CD8-positive, alpha-beta memory T cell (primary cell): Measurements from ENCODE around the gene CELF1. TPM values are rescaled to one million over a fixed set of nuclear protein-coding genes. Genes with fewer than 3 reads are reported as not detected.
A peak's percentile ranks its signal among the peaks of the same experiment; 100 is the strongest.

ENCODE experiments used
- CTCF ChIA-PET: fragments of 350-600 bp; sonication (Branson Sonifier 250); formaldehyde crosslinking; loops from one replicate; lab custom pipeline; 2021; ENCODE audit warnings: antibody characterized with exemption; lab: Charles Lee
- POLR2A ChIA-PET: fragments of 350-600 bp; sonication (Branson Sonifier 250); formaldehyde crosslinking; loops from one replicate; lab custom pipeline; 2021; ENCODE audit warnings: antibody characterized with exemption; lab: Charles Lee
- DNase-seq, 5 donors: peaks; one replicate each; pipeline versions ENCODE4 v3.0.0 to v3.0.0-alpha.2; 2020 to 2022; ENCODE audit warnings: mixed read lengths in 1 of 5
- H3K27ac ChIP-seq: one replicate; pipeline ENCODE4 v1.7.0; 2013; ENCODE audit warnings: low read depth, mild to moderate bottlenecking, low read length, moderate library complexity
- H3K27me3 ChIP-seq: 2 replicates; pipeline ENCODE4 v1.7.0; 2013; ENCODE audit warnings: low read length, mild to moderate bottlenecking; ENCODE audit not compliant: insufficient read depth, poor library complexity, severe bottlenecking
- H3K36me3 ChIP-seq: 2 replicates; pipeline ENCODE4 v1.7.0; 2013; ENCODE audit warnings: mild to moderate bottlenecking, low read length, moderate library complexity; ENCODE audit not compliant: insufficient read depth
- H3K4me1 ChIP-seq: 2 replicates; pipeline ENCODE4 v1.7.0; 2013; ENCODE audit warnings: mild to moderate bottlenecking, low read length, moderate library complexity; ENCODE audit not compliant: insufficient read depth
- H3K4me3 ChIP-seq: 2 replicates; pipeline ENCODE4 v1.7.0; 2013; ENCODE audit warnings: mild to moderate bottlenecking, low read length
- H3K9me3 ChIP-seq: 2 replicates; pipeline ENCODE4 v1.7.0; 2013; ENCODE audit warnings: mild to moderate bottlenecking, low read length
- H3K27ac Mint-ChIP-seq, 8 donors: one replicate each; pipeline ENCODE4 v1.8.0; 2020 to 2021; ENCODE audit warnings: mixed read lengths in 8 of 8, mild to moderate bottlenecking in 6 of 8, inconsistent platforms in 3 of 8, moderate library complexity in 3 of 8
- H3K27me3 Mint-ChIP-seq, 2 donors: one replicate each; pipeline ENCODE4 v1.8.0; 2020 to 2021; ENCODE audit warnings: mixed read lengths in 2 of 2, mild to moderate bottlenecking in 1 of 2, moderate library complexity in 1 of 2
- H3K36me3 Mint-ChIP-seq, 3 donors: one replicate each; pipeline ENCODE4 v1.8.0; 2020 to 2021; ENCODE audit warnings: mixed read lengths in 3 of 3, inconsistent platforms in 1 of 3, mild to moderate bottlenecking in 1 of 3
- H3K4me1 Mint-ChIP-seq, 3 donors: one replicate each; pipeline ENCODE4 v1.8.0; 2020 to 2021; ENCODE audit warnings: mixed read lengths in 3 of 3, inconsistent platforms in 1 of 3, mild to moderate bottlenecking in 1 of 3
- H3K4me3 Mint-ChIP-seq, 7 donors: one replicate each; pipeline ENCODE4 v1.8.0; 2020 to 2021; ENCODE audit warnings: mixed read lengths in 7 of 7, mild to moderate bottlenecking in 6 of 7, moderate library complexity in 4 of 7, inconsistent platforms in 2 of 7
- H3K9me3 Mint-ChIP-seq, 5 donors: one replicate each; pipeline ENCODE4 v1.8.0; 2020 to 2022; ENCODE audit warnings: mixed read lengths in 5 of 5, mild to moderate bottlenecking in 3 of 5, moderate library complexity in 2 of 5, inconsistent platforms in 1 of 5
- polyA plus RNA-seq: library from polyadenylated mRNA; unstranded; fragments of 300-500 nt; fragmentation: Illumina TruSeq; gene quantifications from one replicate; pipeline ENCODE4 v1.2.3, GENCODE V29; 2021
- total RNA-seq, 2 experiments: library from RNA; stranded (reverse); gene quantifications; one replicate each; pipeline ENCODE4 v1.2.3, GENCODE V29; 2021

Gene CELF1
- total and polyA plus RNA-seq, 3 experiments from 2014 or later, result 80.8 to 168 (median 160) TPM

- H3K4me3 ChIP-seq, result no peak within 1 kb of the TSS
- Mint-ChIP-seq H3K4me3 (no peak within 1 kb of the TSS), H3K9me3 (no peaks in the 10 kb centered on the region), H3K27me3 (no peaks in the 10 kb centered on the region), H3K27ac (peak within 1 kb of the TSS in 1 of 8 donors; percentile 57), H3K36me3 (peaks cover 15 to 41% (median 16%) of the 10 kb centered on the region in 3 donors), H3K4me1 (peaks cover 0 to 2% (median 0%) of the 10 kb centered on the region in 3 donors)
- H3K4me1 ChIP-seq, result no peaks in the 10 kb centered on the region
- no peak for DNase-seq
- CTCF ChIA-PET, result interaction anchor here (0.6 kb wide), 1 partner anchor 9 kb away, joined by 3 read pairs; no protein-coding TSS in a partner anchor
- no peaks in the 10 kb centered on the region for H3K27me3 ChIP-seq
- H3K36me3 ChIP-seq, result peaks cover 23% of the 10 kb centered on the region
- POLR2A ChIA-PET, result no interaction called here
- no peaks in the 10 kb centered on the region for H3K9me3 ChIP-seq
- no peak within 1 kb of the TSS for H3K27ac ChIP-seq
Observed at GRCh38 chr11:47586098-47586855, 33.3 kb upstream of the CELF1 start, which contains the start of gene FAM180B. TSS of gene FAM180B (plus strand) at chr11:47586678. CDS start at chr11:47586769, 91 bp downstream.

- no peak overlapping the region for H3K4me3 ChIP-seq
- Mint-ChIP-seq H3K4me3 (peak overlapping the region in 1 of 7 donors; percentile 76), H3K27me3 (peaks cover 0 to under 1% of the 10 kb centered on the region in 2 donors), H3K4me1 (peaks cover 11 to 21% (median 14%) of the 10 kb centered on the region in 3 donors), H3K9me3 (no peaks in the 10 kb centered on the region), H3K36me3 (peaks cover 15 to 56% (median 16%) of the 10 kb centered on the region in 3 donors), H3K27ac (peak overlapping the region in 1 of 8 donors; percentile 50)
- no peak for DNase-seq
- no peaks in the 10 kb centered on the region for H3K27me3 ChIP-seq
- H3K36me3 ChIP-seq, result peaks cover 26% of the 10 kb centered on the region
- ChIA-PET POLR2A (interaction anchor here (0.5 kb wide), 1 partner anchor 57 kb away, joined by 3 read pairs; no protein-coding TSS in a partner anchor), CTCF (interaction anchor here (1.3 kb wide), 1 partner anchor 72 kb away, joined by 3 read pairs; no protein-coding TSS in a partner anchor)
- no peaks in the 10 kb centered on the region for H3K9me3 ChIP-seq
- no peak overlapping the region for H3K27ac ChIP-seq
- peaks cover 15% of the 10 kb centered on the region for H3K4me1 ChIP-seq
Observed at GRCh38 chr11:47583844-47584243, 30.9 kb upstream of the CELF1 start.

- peak within 1 kb of the TSS; percentile 92 to 100 (median 98) for H3K27ac Mint-ChIP-seq
- no peaks in the 10 kb centered on the region for H3K9me3 ChIP-seq
- peak within 1 kb of the TSS; percentile 96 to 100 (median 99) for H3K4me3 Mint-ChIP-seq
- DNase-seq, result peak; percentile 78 to 92 (median 84)
- H3K36me3 Mint-ChIP-seq, result peaks cover 7 to 71% (median 12%) of the 10 kb centered on the region in 3 donors
- H3K4me1 Mint-ChIP-seq, result peaks cover 28 to 54% (median 34%) of the 10 kb centered on the region in 3 donors
- peaks cover 30% of the 10 kb centered on the region for H3K36me3 ChIP-seq
- ChIA-PET CTCF (interaction anchor here (1.2 to 2.9 kb wide), 6 partner anchors 9 to 273 kb away, joined by 3 to 10 read pairs (median 4); no protein-coding TSS in a partner anchor), POLR2A (interaction anchor here (0.6 to 3.3 kb wide), 9 partner anchors 13 to 878 kb away, joined by 3 to 19 read pairs (median 3); partner anchors contain the start of genes AGBL2, ARHGAP1, CELF1 and PTPMT1)
- H3K9me3 Mint-ChIP-seq, result no peaks in the 10 kb centered on the region
- peaks cover 34% of the 10 kb centered on the region for H3K4me1 ChIP-seq
- H3K27me3 Mint-ChIP-seq, result peaks cover 0 to 3% of the 10 kb centered on the region in 2 donors
- H3K27ac ChIP-seq, result peak within 1 kb of the TSS; percentile 84
- H3K27me3 ChIP-seq, result no peaks in the 10 kb centered on the region
- peak within 1 kb of the TSS; percentile 89 for H3K4me3 ChIP-seq
Observed at GRCh38 chr11:47578524-47579494, 25.9 kb upstream of the CELF1 start, which contains the start of the genes KBTBD4 and NDUFS3. TSS of gene KBTBD4 (minus strand) at chr11:47578970. CDS start at chr11:47578951, 19 bp downstream. TSS of gene NDUFS3 (plus strand) at chr11:47579074. CDS start at chr11:47579092, 18 bp downstream.

- Histone ChIP-seq H3K36me3 (peaks cover 33% of the 10 kb centered on the region), H3K9me3 (no peaks in the 10 kb centered on the region), H3K4me3 (peak overlapping the region; percentile 89), H3K4me1 (peaks cover 34% of the 10 kb centered on the region), H3K27me3 (no peaks in the 10 kb centered on the region), H3K27ac (no peak overlapping the region)
- ChIA-PET CTCF (interaction anchor here (0.9 to 2.9 kb wide), 6 partner anchors 8 to 272 kb away, joined by 3 to 10 read pairs (median 3); no protein-coding TSS in a partner anchor), POLR2A (interaction anchor here (0.5 to 3.3 kb wide), 2 partner anchors 12 to 19 kb away, joined by 3 to 19 read pairs; partner anchors contain the start of gene PTPMT1)
- Mint-ChIP-seq H3K27me3 (peaks cover 0 to 3% of the 10 kb centered on the region in 2 donors), H3K4me3 (peak overlapping the region; percentile 96 to 100 (median 99)), H3K4me1 (peaks cover 30 to 58% (median 40%) of the 10 kb centered on the region in 3 donors), H3K9me3 (no peaks in the 10 kb centered on the region), H3K27ac (peak overlapping the region in 7 of 8 donors; percentile 75 to 100 (median 98)), H3K36me3 (peaks cover 3 to 71% (median 9%) of the 10 kb centered on the region in 3 donors)
- no peak for DNase-seq
Observed at GRCh38 chr11:47577460-47578041, 24.6 kb upstream of the CELF1 start.

GRCh38 chr11:47573321-47573720 is 20.4 kb upstream of the CELF1 start:
- ChIA-PET POLR2A (interaction anchor here (1.0 kb wide), 1 partner anchor 20 kb away, joined by 4 read pairs; the partner anchor contains the start of gene CELF1), CTCF (interaction anchor here (0.6 to 1.8 kb wide), 2 partner anchors 22 to 41 kb away, joined by 3 to 4 read pairs; no protein-coding TSS in a partner anchor)
- Mint-ChIP-seq H3K4me3 (peak overlapping the region in 1 of 7 donors; percentile 52), H3K27me3 (no peaks in the 10 kb centered on the region), H3K4me1 (peaks cover 18 to 42% (median 25%) of the 10 kb centered on the region in 3 donors), H3K27ac (peak overlapping the region in 1 of 8 donors; percentile 46), H3K9me3 (no peaks in the 10 kb centered on the region), H3K36me3 (peaks cover 0 to 69% (median 4%) of the 10 kb centered on the region in 3 donors)
- Histone ChIP-seq H3K9me3 (no peaks in the 10 kb centered on the region), H3K36me3 (peaks cover 34% of the 10 kb centered on the region), H3K27me3 (no peaks in the 10 kb centered on the region), H3K4me1 (peaks cover 19% of the 10 kb centered on the region), H3K4me3 (no peak overlapping the region), H3K27ac (no peak overlapping the region)
- DNase-seq, result no peak

DNA sequence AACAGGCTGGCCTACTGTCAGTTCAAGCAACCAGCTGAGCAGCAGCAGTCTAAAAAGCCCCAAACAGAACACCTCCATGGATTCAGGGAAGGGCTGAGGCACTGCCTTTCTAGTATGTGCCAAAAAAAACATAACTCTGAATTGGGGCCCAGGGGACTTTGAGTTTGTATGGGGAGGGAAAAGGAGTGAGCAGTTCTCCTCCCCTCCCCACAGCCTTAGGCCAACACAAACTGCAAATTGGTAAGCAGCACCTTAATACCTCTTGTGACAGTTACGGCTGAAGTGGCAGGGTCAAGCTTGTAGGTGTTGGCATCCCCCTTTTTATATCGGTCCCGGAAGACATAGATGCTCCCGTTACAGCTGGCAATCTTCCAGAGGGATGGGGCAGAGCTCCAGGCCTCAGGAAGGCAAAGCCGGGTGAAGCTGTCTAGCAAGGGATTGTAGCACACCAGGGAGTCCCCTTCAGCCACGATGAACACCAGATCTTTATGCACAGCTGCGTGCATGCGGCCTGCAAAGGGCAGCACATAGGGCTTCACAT is 19.9 kb upstream of the CELF1 start:
- ChIA-PET POLR2A (interaction anchor here (1.0 kb wide), 1 partner anchor 20 kb away, joined by 4 read pairs; the partner anchor contains the start of gene CELF1), CTCF (interaction anchor here (1.1 to 1.8 kb wide), 2 partner anchors 8 to 41 kb away, joined by 3 to 4 read pairs; no protein-coding TSS in a partner anchor)
- no peak overlapping the region for H3K27ac Mint-ChIP-seq
- H3K4me1 ChIP-seq, result peaks cover 14% of the 10 kb centered on the region
- H3K27me3 ChIP-seq, result no peaks in the 10 kb centered on the region
- no peaks in the 10 kb centered on the region for H3K27me3 Mint-ChIP-seq
- no peak for DNase-seq
- peaks cover 0 to 68% (median 4%) of the 10 kb centered on the region in 3 donors for H3K36me3 Mint-ChIP-seq
- H3K27ac ChIP-seq, result no peak overlapping the region
- peak overlapping the region in 2 of 7 donors; percentile 12 to 52 for H3K4me3 Mint-ChIP-seq
- peaks cover 14 to 37% (median 22%) of the 10 kb centered on the region in 3 donors for H3K4me1 Mint-ChIP-seq
- no peaks in the 10 kb centered on the region for H3K9me3 Mint-ChIP-seq
- peaks cover 34% of the 10 kb centered on the region for H3K36me3 ChIP-seq
- H3K4me3 ChIP-seq, result no peak overlapping the region
- no peaks in the 10 kb centered on the region for H3K9me3 ChIP-seq
